HG02943 (cell line): ENCODE measurements around the gene ARHGAP22.
A peak's percentile ranks its signal among the peaks of the same experiment; 100 is the strongest.

Experiments used
- ATAC-seq: cut with Tn5 transposase; IDR thresholded peaks from one replicate; pipeline ENCODE4 v1.9.1; 2021; ENCODE audit warnings: mild to moderate bottlenecking, low read depth, moderate library complexity; ENCODE audit not compliant: unreplicated experiment

ARHGAP22 gene

GRCh38 chr10:48633381-48634197 is 28.7 kb upstream of the ARHGAP22 start:
- ATAC-seq, result peak; percentile 35

DNA sequence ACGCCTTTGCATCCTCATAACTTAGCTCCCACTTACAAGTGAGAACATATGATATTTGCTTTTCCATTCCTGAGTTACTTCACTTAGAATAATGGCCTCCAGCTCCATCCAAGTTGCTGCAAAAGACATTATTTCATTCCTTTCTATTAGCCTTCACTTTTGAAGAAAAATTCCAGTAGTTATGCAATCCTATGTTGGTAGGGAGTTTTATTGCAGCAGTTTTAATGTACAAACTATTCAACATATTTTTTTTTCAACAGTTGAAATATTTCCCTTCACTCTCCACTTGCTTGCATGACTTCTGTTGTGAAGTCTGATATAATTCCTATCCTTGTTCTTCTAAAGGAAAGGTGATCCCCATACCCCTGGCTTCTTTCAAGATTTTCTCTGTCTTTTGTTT is 27.3 kb upstream of the ARHGAP22 start:
- no peak for ATAC-seq

DNA sequence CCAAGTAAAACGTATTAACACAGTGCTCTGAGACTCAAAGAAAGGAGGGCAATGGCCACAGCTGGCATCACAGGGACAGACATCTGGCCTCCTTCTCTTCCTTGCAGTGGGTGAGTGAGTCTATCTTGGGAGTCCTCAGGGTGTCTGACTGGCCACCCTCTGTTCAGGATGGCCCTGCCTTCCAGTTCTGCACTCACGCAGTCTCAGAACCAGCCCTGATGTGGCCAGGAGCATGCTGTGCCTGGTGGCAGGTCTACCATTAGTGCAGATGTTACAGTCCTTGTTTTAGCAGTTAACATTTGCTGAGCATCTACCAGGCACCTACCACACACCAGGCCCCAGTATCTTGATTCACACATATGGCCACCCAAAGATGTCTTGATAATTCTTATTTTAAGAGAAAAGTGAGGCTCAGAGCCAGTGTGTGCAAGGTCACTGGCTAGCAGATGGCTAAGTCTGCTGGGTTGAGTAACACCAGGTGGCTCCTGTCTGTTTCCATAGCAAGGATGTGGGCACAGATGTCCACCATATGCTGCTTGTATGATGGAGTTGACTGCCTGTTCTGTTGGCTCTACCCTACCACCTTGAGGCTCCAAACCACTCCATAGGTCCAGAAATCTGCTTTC is 23.2 kb upstream of the ARHGAP22 start:
- no peak for ATAC-seq

DNA sequence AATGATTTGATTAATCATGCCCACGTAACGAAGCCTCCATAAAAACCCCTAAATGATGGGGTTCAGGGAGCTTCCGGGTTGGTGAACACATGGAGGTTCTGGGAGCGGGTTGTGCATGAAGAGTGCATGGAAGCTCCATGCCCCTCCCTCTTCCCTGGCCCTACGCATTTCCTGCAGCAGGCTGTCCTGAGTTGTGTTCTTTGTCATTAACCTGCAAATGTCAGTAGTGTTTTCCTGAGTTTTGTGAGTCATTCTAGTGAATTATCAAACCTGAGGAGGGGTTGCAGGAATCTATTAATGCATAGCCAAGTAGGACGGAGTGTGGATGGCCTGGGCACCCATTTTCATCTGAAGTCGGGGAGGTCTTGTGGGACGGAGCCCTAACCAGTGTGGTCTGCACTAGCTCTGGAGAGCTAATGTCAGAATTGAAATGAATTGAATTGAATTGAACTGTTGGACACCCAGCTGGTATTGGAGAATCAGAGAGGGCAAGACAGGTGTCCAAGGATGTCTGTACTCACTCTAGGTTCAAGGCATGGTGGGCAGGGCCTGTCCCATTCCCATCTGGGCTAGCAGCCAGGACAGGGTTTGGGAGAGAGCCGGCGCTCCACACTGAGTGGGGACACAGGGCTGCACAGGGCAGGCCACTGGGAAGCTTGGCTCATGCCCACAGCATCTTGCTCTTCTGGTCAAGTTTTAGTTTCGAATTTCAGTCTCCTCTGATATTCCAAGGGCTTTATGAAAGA is 22.3 kb upstream of the ARHGAP22 start:
- no peak for ATAC-seq

DNA sequence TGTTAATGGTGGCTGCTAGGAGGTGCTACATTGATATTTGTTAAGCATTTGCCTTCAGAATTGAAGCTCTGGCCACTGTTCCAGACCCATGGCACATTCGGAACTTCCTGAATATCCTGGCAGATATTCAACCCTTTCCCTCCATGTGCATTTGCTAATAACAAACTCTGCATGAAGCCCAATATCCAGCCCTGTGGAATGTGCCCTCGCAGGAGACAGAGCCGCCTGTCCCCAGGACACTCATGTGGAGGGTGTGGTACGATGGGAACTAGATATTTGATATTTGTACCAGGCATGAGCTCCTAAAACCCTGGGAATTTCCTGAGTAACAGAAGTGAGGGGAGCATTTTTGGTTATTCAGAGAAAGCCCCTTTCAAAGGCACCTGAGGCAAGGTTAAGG is 21.6 kb upstream of the ARHGAP22 start:
- no peak for ATAC-seq

DNA sequence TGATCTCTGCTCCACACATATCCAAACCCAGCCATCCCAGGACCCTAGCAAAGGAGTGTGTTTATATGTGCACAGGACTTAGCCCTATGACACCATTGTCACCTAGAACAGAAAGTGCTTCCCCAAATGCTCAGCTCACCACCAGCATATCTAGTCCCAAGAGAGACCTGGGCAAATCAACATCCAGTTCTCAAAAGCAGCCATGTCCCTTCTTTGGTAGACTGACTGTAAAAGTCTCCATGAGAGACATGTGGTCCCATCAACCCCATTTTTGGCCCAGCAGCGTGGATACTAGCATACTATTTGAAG is 20.9 kb upstream of the ARHGAP22 start:
- ATAC-seq, result no peak

- ATAC-seq, result no peak
Observed at GRCh38 chr10:48623607-48624132, 18.8 kb upstream of the ARHGAP22 start.

DNA sequence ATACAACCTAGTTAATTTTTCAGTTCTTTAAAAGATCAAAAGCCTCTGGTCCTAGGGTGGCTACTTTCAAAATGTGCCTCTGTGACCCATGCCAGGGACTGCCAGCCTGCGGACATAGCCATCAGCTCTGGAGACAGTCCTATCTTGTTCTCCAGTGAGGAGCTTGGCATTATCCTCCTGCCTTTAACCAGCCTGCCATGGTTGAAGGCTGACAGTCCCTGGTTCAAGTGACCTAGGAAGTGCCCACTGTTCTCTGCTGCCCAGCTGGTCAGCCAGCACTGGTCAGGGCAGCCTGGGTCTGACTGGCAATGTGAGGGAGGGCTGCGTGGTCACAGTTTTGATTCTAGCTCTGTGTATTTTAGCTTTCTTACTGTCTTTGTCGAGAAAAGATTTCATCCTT is 18.1 kb upstream of the ARHGAP22 start:
- ATAC-seq, result no peak

GRCh38 chr10:48620719-48621118 is 15.8 kb upstream of the ARHGAP22 start:
- no peak for ATAC-seq

GRCh38 chr10:48616436-48616835 is 11.6 kb upstream of the ARHGAP22 start:
- ATAC-seq, result no peak

GRCh38 chr10:48614481-48615390 is 9.9 kb upstream of the ARHGAP22 start:
- ATAC-seq, result no peak

- no peak for ATAC-seq
Observed at GRCh38 chr10:48613016-48613415, 8.1 kb upstream of the ARHGAP22 start.

DNA sequence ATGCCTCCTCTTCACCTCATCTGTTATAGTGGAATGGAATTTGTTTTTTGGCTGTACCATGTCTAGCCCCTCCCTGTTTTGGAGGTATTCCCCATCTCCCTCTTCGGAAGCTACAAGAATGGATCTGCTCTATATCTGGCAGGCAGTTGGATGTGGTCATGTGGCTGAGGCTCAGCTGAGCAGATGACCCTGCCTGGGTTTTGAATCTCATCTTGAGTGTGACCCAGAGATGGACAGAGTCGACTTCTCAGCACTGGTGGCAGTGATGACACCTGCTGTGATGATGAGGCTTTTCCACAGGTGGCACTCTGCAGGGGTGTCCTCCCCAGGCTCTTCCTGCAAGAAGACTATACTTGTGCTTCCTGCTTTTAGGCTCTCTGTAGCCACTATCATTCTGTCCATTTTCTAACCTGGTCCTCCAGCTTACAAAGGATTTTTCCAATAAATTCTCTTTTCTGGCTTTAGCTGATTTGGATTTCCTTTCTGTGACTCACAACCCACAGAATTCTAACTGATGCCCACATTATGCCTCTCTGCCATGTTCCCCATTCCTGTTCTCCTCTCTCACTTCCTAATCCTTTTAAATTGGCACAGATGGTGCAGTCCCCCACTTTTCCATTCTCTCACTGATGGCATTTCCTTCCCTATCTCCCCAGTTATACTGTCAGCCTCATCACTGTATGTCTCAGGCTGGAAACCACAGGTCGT is 7.5 kb upstream of the ARHGAP22 start:
- no peak for ATAC-seq

DNA sequence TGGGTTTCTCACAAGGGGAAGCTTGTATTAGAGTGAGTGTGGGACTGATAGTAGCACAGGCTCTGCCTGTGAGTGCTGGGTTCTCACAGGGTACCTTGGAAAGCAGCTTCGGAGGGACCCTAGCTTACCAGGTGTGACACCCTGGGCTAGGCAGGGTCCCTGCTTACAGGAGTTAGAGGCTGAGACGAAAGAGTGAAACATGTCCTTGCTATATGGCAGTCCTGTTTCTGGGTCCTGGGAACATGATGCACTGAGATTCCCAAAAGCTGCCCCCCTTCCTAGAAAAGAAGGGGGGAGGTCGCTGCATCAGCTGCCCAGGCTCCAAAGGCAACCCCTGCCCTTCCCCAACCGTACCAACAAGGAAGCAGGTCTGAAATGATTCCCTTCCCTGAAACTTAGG is 6.3 kb upstream of the ARHGAP22 start:
- ATAC-seq, result no peak

DNA sequence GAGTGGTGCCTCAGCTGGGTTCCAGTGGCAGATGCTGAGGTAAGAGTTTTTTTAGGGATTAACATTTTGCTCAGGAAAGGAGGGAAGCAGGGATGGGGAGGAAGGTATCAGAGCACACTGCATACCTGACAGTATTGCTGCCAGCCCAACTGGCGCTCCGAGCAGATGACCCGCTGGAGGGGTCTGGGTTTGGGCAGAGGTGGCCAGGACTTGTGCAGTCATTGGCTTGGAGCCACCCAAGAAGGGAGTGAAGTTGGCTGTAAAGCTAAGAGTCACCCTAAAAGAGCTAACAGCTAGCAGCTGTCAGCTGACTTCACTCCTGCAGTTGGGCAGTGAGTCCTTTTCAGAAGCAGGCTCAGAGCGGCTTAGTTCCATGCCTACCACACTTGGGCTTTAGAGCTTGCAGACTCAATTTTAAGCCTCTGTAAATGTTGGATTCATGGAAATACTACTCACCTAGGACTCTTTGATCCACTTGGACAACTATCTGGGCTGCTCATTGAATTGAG is 5.8 kb upstream of the ARHGAP22 start:
- no peak for ATAC-seq

DNA sequence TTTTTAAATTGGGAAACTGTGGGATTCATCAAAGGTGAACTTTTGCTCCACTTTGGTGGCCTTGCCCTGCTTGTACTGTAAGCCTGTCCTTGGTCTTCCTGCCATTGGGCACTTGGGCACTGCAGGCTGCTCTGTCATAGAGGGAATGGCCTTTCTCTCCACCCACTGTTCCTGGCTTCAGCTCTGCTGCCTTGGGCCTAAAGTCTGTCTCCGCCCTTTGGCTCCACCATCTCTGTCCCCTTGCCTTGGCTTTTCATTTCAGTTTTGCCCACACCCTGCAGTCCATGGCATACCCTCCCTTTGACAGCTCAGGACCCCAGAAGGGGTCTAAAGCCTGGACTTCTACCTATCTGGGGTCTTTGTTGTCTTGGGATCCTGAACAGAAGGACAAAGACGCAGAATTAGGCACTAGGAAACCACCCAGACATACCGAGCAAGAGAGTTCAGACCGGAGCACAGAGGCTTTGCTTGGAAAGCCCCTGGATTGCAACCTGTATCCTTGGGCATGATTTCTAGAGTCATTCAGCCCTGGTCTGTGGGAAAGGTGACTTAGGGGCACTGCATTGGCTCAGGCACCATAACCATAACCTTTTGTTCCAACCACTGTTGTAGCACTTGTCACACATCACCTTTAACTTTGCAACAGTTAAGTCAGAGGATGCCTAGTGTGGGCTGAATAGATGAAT is 5.2 kb upstream of the ARHGAP22 start:
- ATAC-seq, result no peak

DNA sequence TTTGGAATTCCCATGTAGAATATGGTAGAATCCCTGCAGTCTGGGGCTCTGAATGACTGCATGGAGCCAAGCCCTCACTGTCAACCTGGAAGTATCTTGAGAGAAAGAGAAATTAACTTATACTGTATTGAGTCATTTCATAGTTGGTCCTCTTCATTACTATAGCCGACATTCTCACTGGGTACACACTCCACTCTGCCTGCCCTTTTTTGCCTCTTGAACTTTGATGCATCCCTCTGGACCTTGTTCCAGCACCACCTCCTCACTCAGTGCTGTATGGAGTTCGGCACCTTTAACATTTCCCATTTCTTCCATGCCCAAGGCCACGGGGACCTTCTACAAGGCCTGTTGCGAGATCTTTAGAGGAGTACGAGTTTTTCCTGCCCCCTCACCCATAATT is 4.6 kb upstream of the ARHGAP22 start:
- ATAC-seq, result no peak

DNA sequence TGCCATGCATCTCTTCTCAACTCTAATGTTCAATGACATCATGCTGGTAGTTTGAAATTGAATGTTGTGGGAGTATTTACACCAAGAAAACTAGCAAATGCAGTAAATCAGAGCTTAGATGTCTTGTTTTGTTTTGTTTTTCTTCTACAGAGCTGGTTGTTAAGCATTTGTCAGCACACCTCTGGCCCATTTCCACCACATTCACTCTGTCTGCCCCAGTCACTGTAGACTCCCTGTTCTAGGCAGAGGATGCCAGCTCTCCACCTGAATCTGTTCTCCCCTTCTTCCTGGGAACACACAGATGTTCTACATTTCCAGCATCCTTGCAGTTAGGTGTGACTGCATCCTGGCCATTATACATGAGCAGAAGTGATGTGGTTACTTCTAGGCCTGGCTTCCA is 4.1 kb upstream of the ARHGAP22 start:
- ATAC-seq, result no peak

DNA sequence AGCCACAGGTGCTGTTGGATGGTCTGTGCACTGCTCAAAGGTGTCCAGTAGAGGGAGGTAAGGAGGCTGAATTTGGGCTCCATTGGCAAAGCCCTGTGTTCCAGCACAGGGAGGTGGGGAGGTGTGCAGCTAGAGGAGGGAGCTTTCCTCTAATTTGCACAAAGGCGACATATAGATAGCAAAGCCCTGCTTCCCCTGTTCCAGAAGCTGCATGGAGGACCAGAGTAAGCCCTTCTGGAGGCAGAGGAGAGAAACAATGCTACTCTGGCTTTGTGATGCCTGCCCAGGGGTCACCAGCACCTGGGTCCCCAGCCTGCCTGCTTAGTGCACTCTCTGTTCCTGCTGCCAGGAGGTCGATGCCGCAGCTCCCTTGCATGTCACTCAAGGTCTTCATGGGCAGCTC is 3.4 kb upstream of the ARHGAP22 start:
- peak; percentile 85 for ATAC-seq
